PC-3 (cell line): ENCODE data around the gene PDE3B. TPM values are rescaled to one million over a fixed set of nuclear protein-coding genes. Genes with fewer than 3 reads are reported as not detected.
A peak's percentile ranks its signal among the peaks of the same experiment; 100 is the strongest.

Source experiments
- ATAC-seq: fragments of 200-7000 bp; cut with Tn5 transposase; 2 replicates; pipeline ENCODE4 v1.9.1; 2020; ENCODE audit warnings: mild to moderate bottlenecking, moderate library complexity
- BruUV-seq: library from RNA; stranded (reverse); fragments of 400-500 nt; replicated peaks from 2 replicates; lab custom pipeline; 2021; lab: Mats Ljungman, UMichigan
- CTCF ChIA-PET: fragments of 300-600 bp; sonication (Branson Sonifier 250); formaldehyde crosslinking; loops from one replicate; lab custom pipeline; 2022; ENCODE audit warnings: antibody characterized with exemption; lab: Charles Lee
- POLR2A ChIA-PET: fragments of 300-600 bp; sonication (Branson Sonifier 250); formaldehyde crosslinking; loops from one replicate; lab custom pipeline; 2022; ENCODE audit warnings: antibody characterized with exemption; ENCODE audit not compliant: unreplicated experiment; lab: Charles Lee
- DNase-seq: peaks from one replicate; pipeline ENCODE4 v3.0.0-alpha.2; 2015
- H2AFZ ChIP-seq: fragments of 300-600 bp; sonication (generic); 2 replicates; pipeline ENCODE4 v1.6.0; 2016; ENCODE audit warnings: antibody characterized with exemption, low read length
- H3F3A ChIP-seq: fragments of 300-600 bp; sonication (generic); one replicate; pipeline ENCODE4 v1.6.0; 2017; ENCODE audit warnings: antibody characterized with exemption, low read length, control low read depth, mild to moderate bottlenecking; ENCODE audit not compliant: unreplicated experiment
- H3K27ac ChIP-seq: fragments of 300-600 bp; sonication (generic); 2 replicates; pipeline ENCODE4 v1.5.1; 2016; ENCODE audit warnings: mild to moderate bottlenecking, low read length
- H3K27me3 ChIP-seq: fragments of 300-600 bp; sonication (generic); 2 replicates; pipeline ENCODE4 v1.6.1; 2016; ENCODE audit warnings: low read length, mixed read lengths
- H3K36me3 ChIP-seq: fragments of 300-600 bp; sonication (generic); 2 replicates; pipeline ENCODE4 v1.6.1; 2016; ENCODE audit warnings: low read depth, mixed run types, low read length, mixed read lengths
- H3K4me1 ChIP-seq: fragments of 300-600 bp; sonication (generic); 2 replicates; pipeline ENCODE4 v1.5.1; 2016; ENCODE audit warnings: low read length; ENCODE audit not compliant: insufficient read depth
- H3K4me2 ChIP-seq: fragments of 300-600 bp; sonication (generic); 2 replicates; pipeline ENCODE4 v1.6.0; 2016; ENCODE audit warnings: low read length
- H3K4me3 ChIP-seq: fragments of 300-600 bp; sonication (generic); 2 replicates; pipeline ENCODE4 v1.5.1; 2016; ENCODE audit warnings: mild to moderate bottlenecking, low read length, mixed read lengths
- H3K79me2 ChIP-seq: fragments of 300-600 bp; sonication (generic); 2 replicates; pipeline ENCODE4 v1.6.1; 2017; ENCODE audit warnings: low read length, mixed read lengths
- H3K9ac ChIP-seq: fragments of 300-600 bp; sonication (generic); 2 replicates; pipeline ENCODE4 v1.6.0; 2016; ENCODE audit warnings: mild to moderate bottlenecking, low read length
- H3K9me2 ChIP-seq: fragments of 300-600 bp; sonication (generic); replicated peaks from 2 replicates; pipeline ENCODE4 v1.6.1; 2016; ENCODE audit warnings: mixed run types, low read length, mixed read lengths
- H3K9me3 ChIP-seq: fragments of 300-600 bp; sonication (generic); 2 replicates; pipeline ENCODE4 v1.6.1; 2016; ENCODE audit warnings: low read length, mixed read lengths
- H4K20me1 ChIP-seq: fragments of 300-600 bp; sonication (generic); 2 replicates; pipeline ENCODE4 v1.6.1; 2016; ENCODE audit warnings: low read length, mixed read lengths
- EZH2 ChIP-seq: fragments of 300-600 bp; sonication (generic); IDR thresholded peaks from one replicate; pipeline ENCODE4 v1.6.1; 2017; ENCODE audit warnings: antibody characterized with exemption, mild to moderate bottlenecking, low read length; ENCODE audit not compliant: unreplicated experiment
- EZH2phosphoT487 ChIP-seq: fragments of 300-600 bp; sonication (generic); IDR thresholded peaks from 2 replicates; pipeline ENCODE4 v1.6.1; 2018; ENCODE audit warnings: mild to moderate bottlenecking, antibody characterized with exemption, low read length, borderline replicate concordance
- intact Hi-C: fragments of 100-400 bp; cut with micrococcal nuclease; formaldehyde crosslinking; loops from 2 replicates; pipeline ENCODE4 v1.9.0; 2023
- total RNA-seq: library from RNA; depleted of rRNA; stranded (reverse); fragments of >200 nt; gene quantifications from 2 replicates; pipeline ENCODE4 v1.2.3, GENCODE V29; 2014
- TF ChIP-seq, protein P1 (sequence below): fragments of 300-600 bp; sonication (generic); conservative IDR thresholded peaks from 2 replicates; pipeline ENCODE4 v1.5.1; 2017; ENCODE audit warnings: antibody characterized with exemption, low read depth, mild to moderate bottlenecking, low read length

Gene PDE3B
- total RNA-seq, 1 experiment from 2014 or later = 0.11 TPM

GRCh38 chr11:14902650-14903350 lies 259.2 kb downstream of the PDE3B start:
- H3K4me2 ChIP-seq = no peak overlapping the region
- peaks cover 7% of the 10 kb centered on the region; the same call in 1 of the 2 replicates for H3K27me3 ChIP-seq
- peak; percentile 51 for ATAC-seq
- H3K36me3 ChIP-seq = no peaks in the 10 kb centered on the region
- no peak overlapping the region for H3K9ac ChIP-seq
- H2AFZ ChIP-seq = no peak overlapping the region
- H4K20me1 ChIP-seq = no peaks in the 10 kb centered on the region
- no peak overlapping the region for H3K4me3 ChIP-seq
- DNase-seq = peak; percentile 65
- no peaks in the 10 kb centered on the region for H3K4me1 ChIP-seq
- no peaks in the 10 kb centered on the region for H3F3A ChIP-seq
- H3K9me2 ChIP-seq = no peaks in the 10 kb centered on the region
- TF ChIP-seq EZH2phosphoT487 = no peak
- CTCF ChIA-PET = no interaction called here
- BruUV-seq = no TSS peak
- no peaks in the 10 kb centered on the region for H3K79me2 ChIP-seq
- no peak overlapping the region for H3K27ac ChIP-seq
- POLR2A ChIA-PET = interaction anchor here (0.7 kb wide), 1 partner anchor 104 kb away, joined by 4 read pairs; no protein-coding TSS in a partner anchor
- no peaks in the 10 kb centered on the region for H3K9me3 ChIP-seq
- intact Hi-C loops = no loop called here

- Histone ChIP-seq H3F3A (no peaks in the 10 kb centered on the region), H3K9me2 (no peaks in the 10 kb centered on the region), H3K9me3 (no peaks in the 10 kb centered on the region), H3K4me3 (no peak overlapping the region), H3K79me2 (no peaks in the 10 kb centered on the region), H3K9ac (no peak overlapping the region), H3K27ac (no peak overlapping the region), H4K20me1 (no peaks in the 10 kb centered on the region), H2AFZ (no peak overlapping the region), H3K36me3 (no peaks in the 10 kb centered on the region), H3K4me1 (no peaks in the 10 kb centered on the region), H3K4me2 (no peak overlapping the region), H3K27me3 (no peaks in the 10 kb centered on the region)
- TF ChIP-seq EZH2phosphoT487 (no peak), EZH2 (no peak)
- TF ChIP-seq, protein P1, sequence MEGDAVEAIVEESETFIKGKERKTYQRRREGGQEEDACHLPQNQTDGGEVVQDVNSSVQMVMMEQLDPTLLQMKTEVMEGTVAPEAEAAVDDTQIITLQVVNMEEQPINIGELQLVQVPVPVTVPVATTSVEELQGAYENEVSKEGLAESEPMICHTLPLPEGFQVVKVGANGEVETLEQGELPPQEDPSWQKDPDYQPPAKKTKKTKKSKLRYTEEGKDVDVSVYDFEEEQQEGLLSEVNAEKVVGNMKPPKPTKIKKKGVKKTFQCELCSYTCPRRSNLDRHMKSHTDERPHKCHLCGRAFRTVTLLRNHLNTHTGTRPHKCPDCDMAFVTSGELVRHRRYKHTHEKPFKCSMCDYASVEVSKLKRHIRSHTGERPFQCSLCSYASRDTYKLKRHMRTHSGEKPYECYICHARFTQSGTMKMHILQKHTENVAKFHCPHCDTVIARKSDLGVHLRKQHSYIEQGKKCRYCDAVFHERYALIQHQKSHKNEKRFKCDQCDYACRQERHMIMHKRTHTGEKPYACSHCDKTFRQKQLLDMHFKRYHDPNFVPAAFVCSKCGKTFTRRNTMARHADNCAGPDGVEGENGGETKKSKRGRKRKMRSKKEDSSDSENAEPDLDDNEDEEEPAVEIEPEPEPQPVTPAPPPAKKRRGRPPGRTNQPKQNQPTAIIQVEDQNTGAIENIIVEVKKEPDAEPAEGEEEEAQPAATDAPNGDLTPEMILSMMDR = 0 out of 2 replicates have a peak, but pooled peaks have one; percentile 35
- ChIA-PET CTCF (no interaction called here), POLR2A (no interaction called here)
- DNase-seq = no peak
- intact Hi-C loops = loop anchor here (5.0 kb wide), 1 partner anchor 367 kb away; no protein-coding TSS in a partner anchor
- no peak for ATAC-seq
- no TSS peak for BruUV-seq
Measured at GRCh38 chr11:14904745-14905103, 261.1 kb downstream of the PDE3B start.

DNA sequence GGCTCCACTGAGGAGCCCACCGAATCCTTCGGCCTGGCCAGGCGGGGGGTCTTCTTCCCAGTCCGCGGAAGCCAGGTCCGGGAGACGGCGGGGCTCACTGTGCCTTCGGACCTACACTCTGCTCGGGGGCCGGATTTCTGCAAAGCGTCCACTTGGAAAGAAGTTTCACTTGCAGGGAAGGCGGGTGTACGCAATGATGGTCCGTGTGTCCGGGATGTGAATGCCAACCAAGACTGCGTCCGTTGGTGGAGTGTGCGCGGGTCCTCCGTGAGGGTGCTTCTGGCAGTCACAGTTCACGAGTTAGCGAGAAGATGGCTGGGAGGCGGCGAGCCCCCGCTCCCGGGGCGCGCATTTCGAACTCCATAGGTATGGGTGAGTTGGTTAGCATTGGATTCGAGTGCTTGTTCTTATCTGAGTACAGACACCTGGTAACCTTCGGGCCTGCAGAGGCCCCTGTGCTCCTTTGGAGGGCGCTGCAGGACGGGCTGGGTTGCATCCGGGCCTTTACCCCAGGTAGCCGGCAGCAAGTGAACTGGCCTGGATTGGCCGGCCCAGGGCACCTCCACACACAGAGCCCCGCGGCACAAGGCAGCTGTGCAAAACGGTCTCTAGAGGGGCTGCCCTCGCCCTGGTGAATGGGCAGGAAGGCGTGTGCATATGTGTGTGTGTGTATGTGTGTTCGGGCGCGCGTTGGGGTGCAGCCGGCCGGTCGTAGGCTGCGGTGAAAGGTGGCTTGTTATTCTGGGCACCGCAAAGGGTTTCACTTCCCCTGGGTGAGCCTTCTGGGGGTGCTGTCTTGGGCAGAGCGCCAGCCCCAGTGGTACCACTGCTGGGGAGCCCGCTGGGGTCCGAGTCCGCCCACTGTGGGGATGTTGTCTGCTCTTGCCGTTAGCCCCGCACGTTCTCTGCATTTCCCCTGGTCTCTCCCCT lies 261.8 kb downstream of the PDE3B start:
- no peak overlapping the region for H3K27ac ChIP-seq
- H3K27me3 ChIP-seq = no peaks in the 10 kb centered on the region
- CTCF ChIA-PET = no interaction called here
- TF ChIP-seq EZH2phosphoT487 (no peak), EZH2 (no peak)
- H3K4me3 ChIP-seq = no peak overlapping the region
- H3K36me3 ChIP-seq = no peaks in the 10 kb centered on the region
- no peak overlapping the region for H3K4me2 ChIP-seq
- BruUV-seq = no TSS peak
- POLR2A ChIA-PET = no interaction called here
- ATAC-seq = no peak
- no peaks in the 10 kb centered on the region for H3K9me2 ChIP-seq
- H2AFZ ChIP-seq = no peak overlapping the region
- intact Hi-C loops = loop anchor here (5.0 kb wide), 1 partner anchor 368 kb away; no protein-coding TSS in a partner anchor
- H3K9ac ChIP-seq = no peak overlapping the region
- H4K20me1 ChIP-seq = no peaks in the 10 kb centered on the region
- H3F3A ChIP-seq = no peaks in the 10 kb centered on the region
- no peak for DNase-seq
- H3K4me1 ChIP-seq = no peaks in the 10 kb centered on the region
- H3K9me3 ChIP-seq = no peaks in the 10 kb centered on the region
- no peaks in the 10 kb centered on the region for H3K79me2 ChIP-seq
